K562 (cell line): ENCODE measurements around the gene MOXD1. TPM values are rescaled to one million over a fixed set of nuclear protein-coding genes. Genes with fewer than 3 reads are reported as not detected.

Experiments
- ATAC-seq: fragments of 200-7000 bp; cut with Tn5 transposase; 3 replicates; pipeline ENCODE4 v1.9.1; 2020; ENCODE audit warnings: moderate library complexity
- BruUV-seq: library from RNA; stranded (reverse); fragments of 400-500 nt; replicated peaks from 2 replicates; lab custom pipeline; 2021; lab: Mats Ljungman, UMichigan
- CTCF ChIA-PET: fragments of 300-600 bp; formaldehyde crosslinking; extraction: SDS; loops from one replicate; lab custom pipeline; 2021; ENCODE audit warnings: low intra/inter-chr PET ratio; lab: Yijun Ruan, JAX
- POLR2A ChIA-PET: fragments of 300-600, 350-650 bp; sonication (Branson Sonifier 250); formaldehyde crosslinking; extraction: SDS; loops from one replicate; lab custom pipeline; 2021; ENCODE audit warnings: antibody characterized with exemption, inconsistent platforms; lab: Yijun Ruan, JAX
- DNase-seq, 4 experiments: peaks; one replicate each; pipeline versions ENCODE4 v3.0.0 to v3.0.0-alpha.2; 2011 to 2018; ENCODE audit warnings: low spot score in 3 of 4, mixed read lengths in 3 of 4; ENCODE audit errors: extremely low read depth in 1 of 4
- FAIRE-seq: peaks from 2 replicates; lab custom pipeline; 2011; peaks lifted over from hg19 to GRCh38; lab: Jason Lieb, UNC
- H2AFZ ChIP-seq: 2 replicates; pipeline ENCODE4 v1.6.0; 2011; ENCODE audit warnings: low read depth, low read length, control low read depth, inconsistent platforms
- H3K27ac ChIP-seq: fragments of 200-600 bp; 3 replicates; pipeline ENCODE4 v1.8.0; 2011; ENCODE audit warnings: low read depth, mild to moderate bottlenecking, control low read depth, inconsistent platforms, low read length, moderate library complexity, mixed read lengths; ENCODE audit errors: extremely low read depth
- H3K27me3 ChIP-seq, 2 experiments: fragments of 300-600 bp in 1 of 2; 2 replicates in 1 of 2; 3 replicates in 1 of 2; pipeline versions ENCODE4 v1.6.0 to v1.8.0; 2011; ENCODE audit warnings: inconsistent platforms in 2 of 2, low read length in 2 of 2, mild to moderate bottlenecking in 1 of 2, mixed read lengths in 1 of 2, moderate library complexity in 1 of 2; ENCODE audit not compliant: control insufficient read depth in 2 of 2, insufficient read depth in 2 of 2
- H3K36me3 ChIP-seq: fragments of 300-600 bp; 3 replicates; pipeline ENCODE4 v1.8.0; 2011; ENCODE audit warnings: mild to moderate bottlenecking, low read length, inconsistent platforms; ENCODE audit not compliant: control insufficient read depth, insufficient read depth
- H3K4me1 ChIP-seq, 2 experiments: fragments of 200-600 bp in 1 of 2; replicated peaks in 1 of 2; 2 replicates in 1 of 2; 3 replicates in 1 of 2; pipeline versions ENCODE4 v1.5.1 to v1.8.0; 2011; ENCODE audit warnings: inconsistent platforms in 2 of 2, low read length in 2 of 2, mild to moderate bottlenecking in 1 of 2, mixed read lengths in 1 of 2, moderate library complexity in 1 of 2; ENCODE audit not compliant: control insufficient read depth in 2 of 2, insufficient read depth in 2 of 2
- H3K4me2 ChIP-seq: 2 replicates; pipeline ENCODE4 v1.6.1; 2011; ENCODE audit warnings: low read length, control low read depth, inconsistent platforms, mixed read lengths; ENCODE audit not compliant: insufficient read depth
- H3K4me3 ChIP-seq: fragments of 200-600 bp; sonication (generic), shearing (Covaris generic); 2 replicates; pipeline ENCODE4 v1.5.1; 2016; ENCODE audit warnings: control low read depth, inconsistent platforms
- H3K79me2 ChIP-seq: fragments of 200-600 bp; 3 replicates; pipeline ENCODE4 v1.8.0; 2011; ENCODE audit warnings: low read length, inconsistent platforms; ENCODE audit not compliant: control insufficient read depth, insufficient read depth
- H3K9ac ChIP-seq, 2 experiments: 2 replicates each; pipeline versions ENCODE4 v1.6.0 to v1.6.1; 2011; ENCODE audit warnings: low read depth in 2 of 2, low read length in 2 of 2, control low read depth in 1 of 2, inconsistent platforms in 1 of 2, mild to moderate bottlenecking in 1 of 2, mixed read lengths in 1 of 2; ENCODE audit not compliant: insufficient read depth in 1 of 2
- H3K9me1 ChIP-seq: one replicate; pipeline ENCODE4 v1.6.0; 2011; ENCODE audit warnings: inconsistent platforms, mild to moderate bottlenecking, low read length, moderate library complexity; ENCODE audit not compliant: control insufficient read depth, insufficient read depth
- H3K9me3 ChIP-seq: replicated peaks from 2 replicates; pipeline ENCODE4 v1.5.1; 2011; ENCODE audit warnings: low read depth, low read length, inconsistent platforms; ENCODE audit not compliant: control insufficient read depth, insufficient read depth
- H4K20me1 ChIP-seq: replicated peaks from 2 replicates; pipeline ENCODE4 v1.6.1; 2011; ENCODE audit warnings: low read length, inconsistent platforms, mixed read lengths; ENCODE audit not compliant: control insufficient read depth, insufficient read depth
- DPF2 ChIP-seq: fragments of 450-650 bp; IDR thresholded peaks from 2 replicates; pipeline ENCODE4 v1.6.1; 2016
- HNRNPL ChIP-seq: fragments of 200-400 bp; formaldehyde crosslinking; IDR thresholded peaks from 2 replicates; pipeline ENCODE4 v1.6.1; 2017; ENCODE audit warnings: low read depth, mild to moderate bottlenecking, low read length
- MCM3 ChIP-seq: fragments of 450-650 bp; IDR thresholded peaks from 2 replicates; pipeline ENCODE4 v1.6.1; 2016
- MLX ChIP-seq, 2 experiments: fragments of 450-650 bp in 1 of 2; sonication (generic) in 1 of 2; formaldehyde crosslinking; conservative IDR thresholded peaks; 2 replicates each; pipeline versions ENCODE4 v1.4.0 to v1.8.1; 2020 to 2022; ENCODE audit warnings: mild to moderate bottlenecking in 1 of 2, missing genetic modification reagents in 1 of 2
- RBM34 ChIP-seq: fragments of 200-400 bp; formaldehyde crosslinking; IDR thresholded peaks from 2 replicates; pipeline ENCODE4 v1.6.1; 2018; ENCODE audit warnings: low read length, borderline replicate concordance; ENCODE audit not compliant: insufficient read depth
- SMC3 ChIP-seq: conservative IDR thresholded peaks from 2 replicates; pipeline ENCODE4 v1.6.1; 2011; ENCODE audit warnings: low read depth, low read length, improper control_type of control experiment; ENCODE audit not compliant: insufficient read depth
- SRSF3 ChIP-seq: fragments of 200-400 bp; formaldehyde crosslinking; IDR thresholded peaks from 2 replicates; pipeline ENCODE4 v1.6.1; 2016; ENCODE audit warnings: mild to moderate bottlenecking, low read length, moderate library complexity; ENCODE audit not compliant: insufficient read depth
- TEAD4 ChIP-seq, 2 experiments: sonication (generic) in 1 of 2; formaldehyde crosslinking in 1 of 2; IDR thresholded peaks; 2 replicates each; pipeline versions ENCODE4 v1.6.1 to v1.8.0; 2012 to 2022; ENCODE audit warnings: borderline replicate concordance in 1 of 2, inconsistent platforms in 1 of 2, low read length in 1 of 2, mild to moderate bottlenecking in 1 of 2, missing genetic modification reagents in 1 of 2
- TFAP4 ChIP-seq: sonication (generic); formaldehyde crosslinking; IDR thresholded peaks from 2 replicates; pipeline ENCODE4 v1.8.0; 2022; ENCODE audit warnings: missing genetic modification reagents, mild to moderate bottlenecking, moderate library complexity, borderline replicate concordance
- TSHZ1 ChIP-seq: fragments of 250-450 bp; sonication (Bioruptor Pico); IDR thresholded peaks from 2 replicates; pipeline ENCODE4 v1.4.0; 2020; ENCODE audit warnings: mild to moderate bottlenecking, moderate library complexity
- ZBTB43 ChIP-seq: sonication (generic); formaldehyde crosslinking; IDR thresholded peaks from 2 replicates; pipeline ENCODE4 v1.8.0; 2023; ENCODE audit warnings: mild to moderate bottlenecking, missing genetic modification reagents
- ZKSCAN3 ChIP-seq: fragments of 250-450 bp; sonication (Bioruptor Pico); IDR thresholded peaks from 2 replicates; pipeline ENCODE4 v1.4.0; 2020
- ZNF12 ChIP-seq: sonication (generic); formaldehyde crosslinking; IDR thresholded peaks from 2 replicates; pipeline ENCODE4 v1.4.0; 2020; ENCODE audit warnings: mild to moderate bottlenecking, missing genetic modification reagents
- ZNF436 ChIP-seq: fragments of 250-450, 450-650 bp; sonication (Bioruptor Pico); formaldehyde crosslinking; IDR thresholded peaks from 2 replicates; pipeline ENCODE4 v1.7.0; 2020; ENCODE audit warnings: mild to moderate bottlenecking
- ZNF445 ChIP-seq: fragments of 250-450 bp; sonication (Bioruptor Pico); IDR thresholded peaks from 2 replicates; pipeline ENCODE4 v1.4.0; 2020; ENCODE audit warnings: low read depth, mild to moderate bottlenecking, moderate library complexity
- ZNF655 ChIP-seq: fragments of 250-450 bp; sonication (Bioruptor Pico); IDR thresholded peaks from 2 replicates; pipeline ENCODE4 v1.5.0; 2021
- in situ Hi-C: fragments of 300-500 bp; cut with MboI; formaldehyde crosslinking; loops from 4 replicates; pipeline ENCODE4 v1.15.0; 2018; ENCODE audit warnings: inconsistent platforms, mixed read lengths
- intact Hi-C: fragments of 100-400 bp; cut with micrococcal nuclease; formaldehyde crosslinking; loops from 2 replicates; pipeline ENCODE4 v1.14.2; 2022
- polyA plus RNA-seq, 8 experiments: library from polyadenylated mRNA; depleted of rRNA in 4 of 8; stranded (reverse) in 5 of 8; unstranded in 3 of 8; fragments of >200 nt; fragmentation: Nextera tagmentation in 2 of 8; fragmentation: Illumina TruSeq in 1 of 8; extraction: Ambion mirVana in 2 of 8; extraction: Trizol in 1 of 8; gene quantifications; 2 replicates each; pipeline versions ENCODE4 v1.2.1 to v1.2.3, GENCODE V29; 2011 to 2014; ENCODE audit warnings: inconsistent platforms in 1 of 8, missing spikeins in 1 of 8
- total RNA-seq, 7 experiments: library from RNA; depleted of rRNA in 6 of 7; stranded (reverse); fragments of >200 nt in 6 of 7; fragmentation: Illumina TruSeq in 2 of 7; extraction: Trizol in 2 of 7; gene quantifications; 2 replicates each; pipeline versions ENCODE4 v1.2.1 to v1.2.3, GENCODE V29; 2011 to 2021; ENCODE audit warnings: low replicate concordance in 1 of 7

The MOXD1 gene
- total and polyA plus RNA-seq, 9 of the 15 experiments (the other 6 are each of a cell fraction or from before 2014, with no cell fraction given): not detected

GRCh38 chr6:132261354-132261753, 139.9 kb downstream of the MOXD1 start:
- H3K4me2 ChIP-seq: no peak overlapping the region
- H3K9ac ChIP-seq: no peak overlapping the region
- in situ Hi-C loops (no loop called here), intact Hi-C loops (no loop called here)
- DNase-seq (no peak), FAIRE-seq (no peak), ATAC-seq (no peak)
- POLR2A ChIA-PET: interaction anchor here (0.8 kb wide), 1 partner anchor 10 kb away, joined by 4 read pairs; no protein-coding TSS in a partner anchor
- H4K20me1 ChIP-seq: no peaks in the 10 kb centered on the region
- H3K27ac ChIP-seq: no peak overlapping the region
- H3K9me1 ChIP-seq: no peaks in the 10 kb centered on the region
- H3K79me2 ChIP-seq: no peaks in the 10 kb centered on the region
- H3K4me3 ChIP-seq: no peak overlapping the region
- H3K4me1 ChIP-seq: no peaks in the 10 kb centered on the region
- no TSS peak for BruUV-seq
- CTCF ChIA-PET: no interaction called here
- no peak overlapping the region for H2AFZ ChIP-seq
- H3K9me3 ChIP-seq: no peaks in the 10 kb centered on the region
- H3K27me3 ChIP-seq: no peaks in the 10 kb centered on the region
- no peaks in the 10 kb centered on the region for H3K36me3 ChIP-seq
- no peak for TF ChIP-seq RBM34
- no peak for TF ChIP-seq DPF2
- TF ChIP-seq TEAD4 (IDR thresholded peaks at IDR 0.05; ENCODE audit: low read length): no peak
- no peak for TF ChIP-seq TEAD4 (CRISPR knock-in tag; IDR thresholded peaks at IDR 0.05; ENCODE audit: borderline replicate concordance)
- no peak for TF ChIP-seq ZNF12 (CRISPR knock-in tag)
- no peak for TF ChIP-seq SRSF3
- no peak for TF ChIP-seq TSHZ1 (CRISPR knock-in tag)
- TF ChIP-seq ZKSCAN3 (CRISPR knock-in tag): no peak
- no peak for TF ChIP-seq SMC3
- no peak for TF ChIP-seq MLX (CRISPR knock-in tag; conservative IDR thresholded peaks at IDR 0.05)
- no peak for TF ChIP-seq ZNF436 (CRISPR knock-in tag)
- TF ChIP-seq ZNF445 (CRISPR knock-in tag): no peak
- no peak for TF ChIP-seq MCM3
- no peak for TF ChIP-seq ZBTB43
- TF ChIP-seq TFAP4 (CRISPR knock-in tag): no peak
- TF ChIP-seq HNRNPL: no peak
- TF ChIP-seq ZNF655 (CRISPR knock-in tag): no peak
